ENCODE data around the gene PPA2.

PPA2 gene

GRCh38 chr4:105399532-105400161 is 74.2 kb downstream of the PPA2 start:
- DNase-seq (ENCODE audit: low read depth in 4 of 4, low spot score in 1 of 4) = no peak

GRCh38 chr4:105392858-105393257 is 81.0 kb downstream of the PPA2 start:
- no peak for DNase-seq (ENCODE audit: low read depth in 4 of 4, low spot score in 1 of 4)

GRCh38 chr4:105389167-105389566 is 84.7 kb downstream of the PPA2 start:
- DNase-seq (ENCODE audit: low read depth in 4 of 4, low spot score in 1 of 4) = no peak

GRCh38 chr4:105387466-105387865 is 86.4 kb downstream of the PPA2 start:
- no peak for DNase-seq (ENCODE audit: low read depth in 4 of 4, low spot score in 1 of 4)

GRCh38 chr4:105386012-105386411 is 87.8 kb downstream of the PPA2 start:
- DNase-seq (ENCODE audit: low read depth in 4 of 4, low spot score in 1 of 4) = no peak

GRCh38 chr4:105374071-105374470 is 99.8 kb downstream of the PPA2 start:
- no peak for DNase-seq (ENCODE audit: low read depth in 4 of 4, low spot score in 1 of 4)

- DNase-seq (ENCODE audit: low read depth in 4 of 4, low spot score in 1 of 4) = no peak
Observed at GRCh38 chr4:105373324-105373723, 100.5 kb downstream of the PPA2 start.

- no peak for DNase-seq (ENCODE audit: low read depth in 4 of 4, low spot score in 1 of 4)
Observed at GRCh38 chr4:105369988-105370387, 103.9 kb downstream of the PPA2 start.

GRCh38 chr4:105361053-105361452 is 112.8 kb downstream of the PPA2 start:
- DNase-seq (ENCODE audit: low read depth in 4 of 4, low spot score in 1 of 4) = no peak

- DNase-seq (ENCODE audit: low read depth in 4 of 4, low spot score in 1 of 4) = no peak
Observed at GRCh38 chr4:105357258-105357980, 116.4 kb downstream of the PPA2 start.

GRCh38 chr4:105356194-105356593 is 117.7 kb downstream of the PPA2 start:
- no peak for DNase-seq (ENCODE audit: low read depth in 4 of 4, low spot score in 1 of 4)

GRCh38 chr4:105352826-105353225 is 121.0 kb downstream of the PPA2 start:
- DNase-seq (ENCODE audit: low read depth in 4 of 4, low spot score in 1 of 4) = no peak

GRCh38 chr4:105351861-105352260 is 122.0 kb downstream of the PPA2 start:
- no peak for DNase-seq (ENCODE audit: low read depth in 4 of 4, low spot score in 1 of 4)

- no peak for DNase-seq (ENCODE audit: low read depth in 4 of 4, low spot score in 1 of 4)
Observed at GRCh38 chr4:105350859-105351490, 122.9 kb downstream of the PPA2 start.

GRCh38 chr4:105348719-105349118 is 125.1 kb downstream of the PPA2 start:
- no peak for DNase-seq (ENCODE audit: low read depth in 4 of 4, low spot score in 1 of 4)

GRCh38 chr4:105346869-105347268 is 127.0 kb downstream of the PPA2 start:
- no peak for DNase-seq (ENCODE audit: low read depth in 4 of 4, low spot score in 1 of 4)

GRCh38 chr4:105345838-105346237 is 128.0 kb downstream of the PPA2 start:
- no peak for DNase-seq (ENCODE audit: low read depth in 4 of 4, low spot score in 1 of 4)

- DNase-seq (ENCODE audit: low read depth in 4 of 4, low spot score in 1 of 4) = no peak
Observed at GRCh38 chr4:105345358-105345757, 128.5 kb downstream of the PPA2 start.

GRCh38 chr4:105344141-105344540 is 129.7 kb downstream of the PPA2 start:
- DNase-seq (ENCODE audit: low read depth in 4 of 4, low spot score in 1 of 4) = no peak

- no peak for DNase-seq (ENCODE audit: low read depth in 4 of 4, low spot score in 1 of 4)
Observed at GRCh38 chr4:105343146-105343931, 130.5 kb downstream of the PPA2 start.

GRCh38 chr4:105329081-105329480 is 144.8 kb downstream of the PPA2 start:
- DNase-seq (ENCODE audit: low read depth in 4 of 4, low spot score in 1 of 4) = no peak

- DNase-seq (ENCODE audit: low read depth in 4 of 4, low spot score in 1 of 4) = no peak
Observed at GRCh38 chr4:105327956-105328355, 145.9 kb downstream of the PPA2 start.

Data from stimulated activated CD4-positive, alpha-beta T cell treated with anti-CD3 and anti-CD28 coated beads, Interleukin-1b, Interleukin-23, amount 100 ng/mL, for 24 hours (primary cell).